ENCODE results near the gene UROS. TPM values are rescaled to one million over a fixed set of nuclear protein-coding genes. Genes with fewer than 3 reads are reported as not detected.

The UROS gene
- total RNA-seq, 4 donors from 2014 or later: 22.7 to 48.2 (median 27.3) TPM

DNA sequence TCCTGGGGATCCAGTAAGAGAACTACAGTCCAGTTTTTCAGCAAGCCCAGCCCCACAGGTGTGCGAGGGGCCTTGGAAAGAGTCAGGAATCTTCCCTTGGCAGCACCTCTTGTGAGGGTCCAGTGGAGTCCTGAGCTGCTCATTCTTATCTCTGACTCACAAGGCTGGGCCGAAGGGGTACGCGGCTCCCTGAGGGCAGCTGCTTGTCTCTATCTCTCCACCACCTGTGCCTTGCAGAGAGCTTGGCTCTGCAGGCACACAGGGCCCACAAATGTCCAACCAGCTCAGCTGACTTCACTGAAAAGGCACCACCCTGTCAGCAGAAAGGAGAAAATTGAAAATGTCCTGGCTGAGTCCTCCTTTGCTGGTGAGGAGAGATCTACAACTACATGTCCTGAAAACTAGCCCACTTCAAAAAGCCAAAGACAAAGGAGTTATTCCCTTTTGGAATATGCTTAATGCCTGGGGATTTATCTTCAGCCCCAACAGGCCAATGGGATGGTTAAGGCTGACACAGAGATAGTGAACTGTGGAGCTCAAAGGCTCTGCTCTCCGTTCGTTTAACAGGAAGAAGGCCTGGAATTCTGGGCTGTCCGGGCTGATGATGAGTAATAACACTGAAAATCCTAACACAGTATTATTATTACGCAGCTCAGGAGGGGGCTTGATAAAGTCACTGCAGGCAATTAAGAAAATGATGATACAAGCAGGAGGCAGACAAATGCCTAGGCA lies 23.4 kb downstream of the UROS start:
- H3K27ac ChIP-seq: no peak overlapping the region
- H3K4me1 ChIP-seq: no peaks in the 10 kb centered on the region
- H3K9me3 ChIP-seq: no peaks in the 10 kb centered on the region
- TF ChIP-seq CTCF (IDR thresholded peaks at IDR 0.05): no peak
- TF ChIP-seq POLR2AphosphoS5 (IDR thresholded peaks at IDR 0.05): no peak
- TF ChIP-seq EP300 (IDR thresholded peaks at IDR 0.05): no peak
- TF ChIP-seq POLR2A (IDR thresholded peaks at IDR 0.05): no peak
- no peaks in the 10 kb centered on the region for H3K27me3 ChIP-seq
- no peak for DNase-seq (ENCODE audit: low spot score in 2 of 2)
- H3K4me3 ChIP-seq: no peak overlapping the region
- peaks cover 59% of the 10 kb centered on the region for H3K36me3 ChIP-seq
- WGBS: 89% methylated on average over 6 of the region's 8 CpGs

DNA sequence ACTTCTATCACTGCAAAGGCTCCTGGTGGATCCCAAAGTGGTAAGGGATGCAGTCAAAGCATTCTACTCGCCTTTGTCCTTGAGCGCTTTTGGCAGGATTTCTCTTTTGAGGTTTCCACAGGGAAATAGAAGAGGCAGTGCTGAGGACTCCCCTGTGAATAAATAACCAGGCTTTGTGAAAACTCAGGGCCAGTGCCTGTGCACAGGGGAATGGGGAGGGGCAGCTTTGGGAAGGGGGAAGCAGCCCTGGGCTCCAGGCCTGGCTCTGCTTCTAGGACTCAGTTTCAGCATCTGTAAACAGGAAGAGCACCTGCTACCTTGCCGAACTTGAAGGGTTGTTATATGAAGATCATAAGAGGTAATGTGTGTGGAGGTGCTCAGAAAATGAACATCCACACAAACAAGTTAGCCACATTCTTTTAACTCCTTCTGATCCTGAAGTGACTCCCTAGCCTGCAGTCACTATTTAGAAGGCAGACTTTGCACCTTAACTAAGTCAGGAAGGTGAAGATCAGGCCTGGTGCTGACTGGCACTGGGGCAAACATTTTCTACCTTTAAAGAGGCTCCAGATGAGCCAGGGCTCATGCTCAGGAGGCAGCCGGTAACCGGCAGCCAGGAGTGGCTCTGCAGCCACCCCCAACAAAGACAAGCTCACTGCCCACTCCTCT lies 24.9 kb downstream of the UROS start:
- Histone ChIP-seq H3K36me3 (peaks cover 70% of the 10 kb centered on the region), H3K9me3 (no peaks in the 10 kb centered on the region), H3K4me3 (no peak overlapping the region), H3K27me3 (no peaks in the 10 kb centered on the region), H3K27ac (no peak overlapping the region), H3K4me1 (no peaks in the 10 kb centered on the region)
- 65% methylated on average over 5 of the region's 5 CpGs for WGBS
- TF ChIP-seq POLR2AphosphoS5 (IDR thresholded peaks at IDR 0.05): no peak
- DNase-seq (ENCODE audit: low spot score in 2 of 2): no peak

GRCh38 chr10:125797424-125797823 lies 25.6 kb downstream of the UROS start:
- Histone ChIP-seq H3K27ac (no peak overlapping the region), H3K36me3 (peaks cover 74% of the 10 kb centered on the region), H3K4me1 (no peaks in the 10 kb centered on the region), H3K27me3 (no peaks in the 10 kb centered on the region), H3K9me3 (no peaks in the 10 kb centered on the region), H3K4me3 (no peak overlapping the region)
- DNase-seq (ENCODE audit: low spot score in 2 of 2): no peak
- TF ChIP-seq POLR2AphosphoS5 (IDR thresholded peaks at IDR 0.05): no peak
- TF ChIP-seq CTCF (IDR thresholded peaks at IDR 0.05): no peak
- no peak for TF ChIP-seq EP300 (IDR thresholded peaks at IDR 0.05)
- TF ChIP-seq POLR2A (IDR thresholded peaks at IDR 0.05): no peak
- 88% methylated on average over 8 of the region's 8 CpGs for WGBS

GRCh38 chr10:125795637-125796190 lies 27.3 kb downstream of the UROS start:
- H3K36me3 ChIP-seq: peaks cover 81% of the 10 kb centered on the region
- 86% methylated on average over 8 of the region's 8 CpGs for WGBS
- H3K4me3 ChIP-seq: no peak overlapping the region
- H3K27ac ChIP-seq: no peak overlapping the region
- no peaks in the 10 kb centered on the region for H3K4me1 ChIP-seq
- DNase-seq (ENCODE audit: low spot score in 2 of 2): no peak
- no peaks in the 10 kb centered on the region for H3K27me3 ChIP-seq
- H3K9me3 ChIP-seq: no peaks in the 10 kb centered on the region
- TF ChIP-seq POLR2AphosphoS5 (IDR thresholded peaks at IDR 0.05) (no peak), EP300 (IDR thresholded peaks at IDR 0.05) (no peak), POLR2A (IDR thresholded peaks at IDR 0.05) (no peak), CTCF (IDR thresholded peaks at IDR 0.05) (no peak)

DNA sequence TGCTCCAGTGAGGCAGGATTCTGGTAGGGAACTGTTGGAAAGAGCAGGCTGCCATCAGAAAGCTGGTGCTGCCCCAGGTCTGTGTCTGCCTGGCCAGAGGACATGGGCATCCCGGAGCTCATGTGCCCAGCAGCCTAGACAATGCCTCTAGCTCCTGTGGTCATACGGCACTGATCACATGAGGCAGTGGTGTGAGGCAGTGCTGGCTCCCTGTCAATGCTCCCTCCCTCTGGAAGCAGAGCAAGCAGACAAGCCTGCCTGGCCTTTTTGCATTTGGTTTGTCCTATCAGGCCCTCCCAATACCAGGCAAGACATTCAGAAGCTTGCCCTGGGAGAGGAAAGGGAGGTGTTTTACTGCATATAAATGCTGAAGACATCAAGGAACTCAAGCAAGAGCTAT lies 27.9 kb downstream of the UROS start:
- H3K9me3 ChIP-seq: no peaks in the 10 kb centered on the region
- H3K4me1 ChIP-seq: no peaks in the 10 kb centered on the region
- DNase-seq (ENCODE audit: low spot score in 2 of 2): no peak
- no peak overlapping the region for H3K27ac ChIP-seq
- WGBS: no CpG with 5 or more reads among the region's 2 CpGs
- no peaks in the 10 kb centered on the region for H3K27me3 ChIP-seq
- peaks cover 81% of the 10 kb centered on the region for H3K36me3 ChIP-seq
- TF ChIP-seq POLR2AphosphoS5 (IDR thresholded peaks at IDR 0.05): no peak
- TF ChIP-seq EP300 (IDR thresholded peaks at IDR 0.05): no peak
- no peak for TF ChIP-seq CTCF (IDR thresholded peaks at IDR 0.05)
- no peak for TF ChIP-seq POLR2A (IDR thresholded peaks at IDR 0.05)
- no peak overlapping the region for H3K4me3 ChIP-seq

All from suprapubic skin (tissue), 4 donors.